H1 (cell line): ENCODE measurements around the gene AMN. TPM values are rescaled to one million over a fixed set of nuclear protein-coding genes. Genes with fewer than 3 reads are reported as not detected.

Experiments
- CTCF ChIA-PET: fragments of 300-600 bp; sonication (Branson Sonifier 250); formaldehyde crosslinking; loops from one replicate; lab custom pipeline; 2021; ENCODE audit not compliant: partially characterized antibody; lab: Charles Lee
- POLR2A ChIA-PET: fragments of 300-600 bp; sonication (Branson Sonifier 250); formaldehyde crosslinking; loops from one replicate; lab custom pipeline; 2021; ENCODE audit warnings: inconsistent platforms; ENCODE audit not compliant: partially characterized antibody; lab: Charles Lee
- DNase-seq, 2 experiments: peaks; one replicate each; pipeline versions ENCODE4 v3.0.0 to v3.0.0-alpha.2; 2010 to 2022; ENCODE audit warnings: low spot score in 2 of 2, low read depth in 1 of 2, mixed read lengths in 1 of 2
- FAIRE-seq: peaks from 2 replicates; lab custom pipeline; 2011; peaks lifted over from hg19 to GRCh38; lab: Jason Lieb, UNC
- H2AFZ ChIP-seq: 2 replicates; pipeline ENCODE4 v1.8.1; 2012; ENCODE audit warnings: low read length, inconsistent platforms
- H2AK5ac ChIP-seq: 2 replicates; pipeline ENCODE4 v1.6.1; 2013; ENCODE audit warnings: low read depth, low read length
- H2BK120ac ChIP-seq: replicated peaks from 2 replicates; pipeline ENCODE3; 2013; ENCODE audit warnings: low read depth, low read length, inconsistent platforms
- H2BK12ac ChIP-seq: 2 replicates; pipeline ENCODE4 v1.6.1; 2013; ENCODE audit warnings: low read depth, low read length
- H2BK15ac ChIP-seq: 2 replicates; pipeline ENCODE4 v1.6.1; 2013; ENCODE audit warnings: low read length
- H2BK20ac ChIP-seq: 2 replicates; pipeline ENCODE4 v1.6.1; 2013; ENCODE audit warnings: low read length
- H2BK5ac ChIP-seq: 2 replicates; pipeline ENCODE4 v1.6.1; 2013; ENCODE audit warnings: low read depth, low read length
- H3K14ac ChIP-seq: 2 replicates; pipeline ENCODE4 v1.6.1; 2013; ENCODE audit warnings: inconsistent platforms; ENCODE audit not compliant: insufficient read length
- H3K18ac ChIP-seq: 2 replicates; pipeline ENCODE4 v1.6.1; 2013; ENCODE audit warnings: low read length; ENCODE audit errors: extremely low read depth
- H3K23ac ChIP-seq: 2 replicates; pipeline ENCODE4 v1.6.1; 2013; ENCODE audit warnings: inconsistent platforms; ENCODE audit not compliant: insufficient read length
- H3K23me2 ChIP-seq: 2 replicates; pipeline ENCODE4 v1.6.1; 2013; ENCODE audit warnings: low read depth, low read length
- H3K27ac ChIP-seq: 2 replicates; pipeline ENCODE4 v1.6.1; 2011; ENCODE audit warnings: low read depth, low read length, inconsistent platforms
- H3K27me3 ChIP-seq, 4 experiments: replicated peaks in 1 of 4; 1 replicate in 1 of 4; 2 replicates in 3 of 4; pipeline versions ENCODE4 v1.6.1 to v1.8.1; 2011 to 2013; ENCODE audit warnings: low read length in 3 of 4, mild to moderate bottlenecking in 3 of 4, inconsistent platforms in 2 of 4, mixed read lengths in 2 of 4, moderate library complexity in 1 of 4; ENCODE audit not compliant: control insufficient read depth in 3 of 4, insufficient read depth in 3 of 4; ENCODE audit errors: extremely low read depth in 1 of 4
- H3K36me3 ChIP-seq, 4 experiments: 2 replicates each; pipeline versions ENCODE4 v1.6.1 to v1.8.1; 2011 to 2013; ENCODE audit warnings: mild to moderate bottlenecking in 4 of 4, low read length in 3 of 4, moderate library complexity in 2 of 4, control low read depth in 1 of 4, inconsistent platforms in 1 of 4; ENCODE audit not compliant: insufficient read depth in 4 of 4, control insufficient read depth in 2 of 4
- H3K4ac ChIP-seq: replicated peaks from 2 replicates; pipeline ENCODE3; 2013; ENCODE audit warnings: low read length, low read depth, mixed read lengths, inconsistent platforms; ENCODE audit not compliant: insufficient read length
- H3K4me1 ChIP-seq, 4 experiments: replicated peaks in 1 of 4; 1 replicate in 1 of 4; 2 replicates in 3 of 4; pipeline versions ENCODE4 v1.6.1 to v1.8.1; 2011 to 2013; ENCODE audit warnings: low read length in 3 of 4, inconsistent platforms in 2 of 4, mixed read lengths in 1 of 4; ENCODE audit not compliant: insufficient read depth in 4 of 4, control insufficient read depth in 3 of 4
- H3K4me2 ChIP-seq, 2 experiments: 2 replicates each; pipeline versions ENCODE4 v1.6.1 to v1.8.1; 2011 to 2013; ENCODE audit warnings: low read depth in 2 of 2, low read length in 2 of 2, control low read depth in 1 of 2, inconsistent platforms in 1 of 2, mild to moderate bottlenecking in 1 of 2; ENCODE audit not compliant: insufficient read depth in 1 of 2
- H3K4me3 ChIP-seq, 4 experiments: fragments of 200-600, 300-600 bp in 1 of 4; sonication (generic), shearing (Covaris generic), sonication (Bioruptor Twin) in 1 of 4; 2 replicates each; pipeline versions ENCODE4 v1.5.1 to v1.8.1; 2011 to 2016; ENCODE audit warnings: low read length in 4 of 4, low read depth in 3 of 4, control low read depth in 2 of 4, inconsistent platforms in 2 of 4, mild to moderate bottlenecking in 2 of 4, mixed read lengths in 1 of 4, moderate library complexity in 1 of 4; ENCODE audit not compliant: insufficient read depth in 2 of 4; ENCODE audit errors: extremely low read depth in 1 of 4
- H3K56ac ChIP-seq: replicated peaks from 2 replicates; pipeline ENCODE3; 2013; ENCODE audit warnings: low read depth, mild to moderate bottlenecking, mixed read lengths, low read length, inconsistent platforms; ENCODE audit not compliant: insufficient read length
- H3K79me1 ChIP-seq: 2 replicates; pipeline ENCODE4 v1.6.1; 2013; ENCODE audit warnings: low read depth, low read length, control low read depth
- H3K79me2 ChIP-seq, 2 experiments: 2 replicates each; pipeline versions ENCODE4 v1.6.1 to v1.8.1; 2012 to 2013; ENCODE audit warnings: low read length in 2 of 2, mild to moderate bottlenecking in 2 of 2, inconsistent platforms in 1 of 2; ENCODE audit not compliant: insufficient read depth in 2 of 2, control insufficient read depth in 1 of 2
- H3K9ac ChIP-seq, 4 experiments: replicated peaks in 1 of 4; 1 replicate in 1 of 4; 2 replicates in 3 of 4; pipeline versions ENCODE4 v1.6.1 to v1.8.1; 2011 to 2013; ENCODE audit warnings: low read depth in 3 of 4, low read length in 3 of 4, control low read depth in 2 of 4, mild to moderate bottlenecking in 2 of 4, moderate library complexity in 2 of 4, inconsistent platforms in 1 of 4; ENCODE audit errors: extremely low read depth in 1 of 4
- H3K9me3 ChIP-seq, 2 experiments: 2 replicates each; pipeline versions ENCODE4 v1.6.1 to v1.8.1; 2012 to 2013; ENCODE audit warnings: mild to moderate bottlenecking in 2 of 2, moderate library complexity in 2 of 2, control low read depth in 1 of 2, inconsistent platforms in 1 of 2, low read depth in 1 of 2, low read length in 1 of 2, mixed read lengths in 1 of 2; ENCODE audit not compliant: insufficient read depth in 2 of 2
- H4K20me1 ChIP-seq, 2 experiments: replicated peaks in 1 of 2; 2 replicates each; pipeline versions ENCODE3 to v1.8.1; 2011 to 2013; ENCODE audit warnings: inconsistent platforms in 2 of 2, low read length in 2 of 2, mild to moderate bottlenecking in 1 of 2; ENCODE audit not compliant: insufficient read depth in 2 of 2, control insufficient read depth in 1 of 2
- H4K5ac ChIP-seq: 2 replicates; pipeline ENCODE4 v1.6.1; 2013; ENCODE audit warnings: low read length, low read depth, mixed read lengths, inconsistent platforms; ENCODE audit not compliant: insufficient read length
- H4K8ac ChIP-seq: 2 replicates; pipeline ENCODE4 v1.8.0; 2013; ENCODE audit warnings: mild to moderate bottlenecking, moderate library complexity, low read length, inconsistent platforms; ENCODE audit not compliant: insufficient read depth; ENCODE audit errors: extremely low read depth
- H4K91ac ChIP-seq: replicated peaks from 2 replicates; pipeline ENCODE3; 2013; ENCODE audit warnings: low read length, mixed read lengths, inconsistent platforms; ENCODE audit not compliant: insufficient read length
- CEBPB ChIP-seq: IDR thresholded peaks from 2 replicates; pipeline ENCODE4 v1.6.1; 2012; ENCODE audit warnings: low read depth, low read length
- CHD1 ChIP-seq: IDR thresholded peaks from 2 replicates; pipeline ENCODE4 v1.6.1; 2012; ENCODE audit warnings: low read depth, low read length, improper control_type of control experiment
- EP300 ChIP-seq, 2 experiments: IDR thresholded peaks; 1 replicate in 1 of 2; 2 replicates in 1 of 2; pipeline ENCODE4 v1.6.1; 2011 to 2012; ENCODE audit warnings: low read depth in 2 of 2, low read length in 2 of 2, mild to moderate bottlenecking in 2 of 2, borderline replicate concordance in 1 of 2, inconsistent platforms in 1 of 2, moderate library complexity in 1 of 2
- GTF2F1 ChIP-seq: IDR thresholded peaks from 2 replicates; pipeline ENCODE4 v1.6.1; 2012; ENCODE audit warnings: low read depth, low read length, improper control_type of control experiment, borderline replicate concordance
- HDAC2 ChIP-seq, 2 experiments: fragments of 300-600 bp in 1 of 2; sonication (generic) in 1 of 2; IDR thresholded peaks; 2 replicates each; pipeline ENCODE4 v1.6.1; 2011 to 2012; ENCODE audit warnings: low read depth in 2 of 2, low read length in 2 of 2, mild to moderate bottlenecking in 2 of 2, moderate library complexity in 2 of 2, borderline replicate concordance in 1 of 2, inconsistent platforms in 1 of 2
- JUN ChIP-seq: IDR thresholded peaks from 2 replicates; pipeline ENCODE4 v1.6.1; 2011; ENCODE audit warnings: low read depth, mild to moderate bottlenecking, improper control_type of control experiment, low read length
- MAFK ChIP-seq: IDR thresholded peaks from 2 replicates; pipeline ENCODE4 v1.6.1; 2012; ENCODE audit warnings: low read depth, mild to moderate bottlenecking, improper control_type of control experiment, low read length
- RFX5 ChIP-seq: IDR thresholded peaks from 2 replicates; pipeline ENCODE4 v1.6.1; 2011; ENCODE audit warnings: low read depth, low read length, improper control_type of control experiment, borderline replicate concordance
- SP2 ChIP-seq: IDR thresholded peaks from 2 replicates; pipeline ENCODE4 v1.6.1; 2012; ENCODE audit warnings: mild to moderate bottlenecking, low read length, inconsistent platforms
- TAF7 ChIP-seq: optimal IDR thresholded peaks from 2 replicates; pipeline ENCODE3; 2011; ENCODE audit warnings: low read depth, mild to moderate bottlenecking, inconsistent platforms, low read length, moderate library complexity, borderline replicate concordance
- TEAD4 ChIP-seq: IDR thresholded peaks from 2 replicates; pipeline ENCODE4 v1.6.1; 2012; ENCODE audit warnings: low read depth, low read length, inconsistent platforms, mixed read lengths
- WGBS, 2 experiments: shearing (Covaris generic) in 1 of 2; methylation state at CpG; one replicate each; pipeline versions ENCODE4 v1.1.6 to v1.1.7; 2013 to 2015; ENCODE audit warnings: low lambda C conversion rate in 2 of 2, mixed read lengths in 2 of 2, inconsistent platforms in 1 of 2, low coverage in 1 of 2, missing lambda C conversion rate in 1 of 2; ENCODE audit not compliant: insufficient replicate concordance in 2 of 2, insufficient coverage in 1 of 2, insufficient read length in 1 of 2; ENCODE audit errors: extremely low coverage in 1 of 2, missing lambda C conversion rate in 1 of 2; 5-methylcytosine and 5-hydroxymethylcytosine counted together
- polyA plus RNA-seq, 7 experiments: library from polyadenylated mRNA; depleted of rRNA in 3 of 7; stranded (reverse) in 5 of 7; unstranded in 2 of 7; fragments of >200 nt in 5 of 7; fragments of 200-250 nt in 2 of 7; gene quantifications; 1 replicate in 5 of 7; 2 replicates in 1 of 7; 4 replicates in 1 of 7; pipeline versions ENCODE4 v1.2.1 to v1.2.3, GENCODE V29; 2011 to 2013; ENCODE audit warnings: missing spikeins in 2 of 7, mixed read lengths in 2 of 7
- total RNA-seq: library from RNA; stranded (reverse); fragmentation: NEBNext Ultra II Directional; extraction: Animal tissue kit (Norgen Biotek cat#: 25700); gene quantifications from 2 replicates; pipeline ENCODE4 v1.2.1, GENCODE V29; 2021
- TF ChIP-seq, protein P1 (sequence below), 3 experiments: IDR thresholded peaks; 1 replicate in 2 of 3; 2 replicates in 1 of 3; pipeline versions ENCODE4 v1.5.1 to v1.6.1; 2011; ENCODE audit warnings: low read length in 3 of 3, mild to moderate bottlenecking in 3 of 3, inconsistent platforms in 2 of 3, low read depth in 1 of 3, moderate library complexity in 1 of 3; ENCODE audit not compliant: insufficient read depth in 1 of 3; ENCODE audit errors: control extremely low read depth in 1 of 3

The AMN gene
- total and polyA plus RNA-seq, 2 of the 8 experiments (the other 6 are each of a cell fraction or from before 2014, with no cell fraction given), result 0.77 to 1.5 TPM

DNA sequence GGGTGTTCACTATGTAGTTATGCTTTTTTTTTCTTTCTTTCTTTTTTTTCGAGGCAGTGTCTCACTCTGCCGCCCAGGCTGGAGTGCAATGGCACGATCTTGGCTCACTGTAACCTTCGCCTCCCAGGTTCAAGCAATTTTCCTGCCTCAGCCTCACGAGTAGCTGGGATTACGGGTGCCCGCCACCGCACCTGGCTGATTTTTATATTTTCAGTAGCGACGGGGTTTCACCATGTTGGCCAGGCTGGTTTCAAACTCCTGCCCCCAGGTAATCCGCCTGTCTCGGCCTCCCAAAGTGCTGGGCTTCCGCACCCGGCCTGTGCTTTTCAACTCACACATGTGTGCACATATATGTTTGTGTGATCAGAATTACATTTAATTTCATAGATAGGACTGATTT is 38.9 kb upstream of the AMN start:
- no peak overlapping the region for H2AK5ac ChIP-seq
- CTCF ChIA-PET, result no interaction called here
- no peak overlapping the region for H2BK5ac ChIP-seq
- 94% methylated on average over 12 of the region's 14 CpGs; no CpG with 5 or more reads in 1 of the 2 experiments for WGBS, 2 experiments
- H2BK12ac ChIP-seq, result no peak overlapping the region
- no peak overlapping the region for H4K5ac ChIP-seq
- FAIRE-seq, result no peak
- H3K79me1 ChIP-seq, result no peaks in the 10 kb centered on the region
- H3K4ac ChIP-seq, result no peak overlapping the region
- H3K4me1 ChIP-seq, result peaks cover 0 to 2% (median 0%) of the 10 kb centered on the region in 4 experiments; a peak in 1 of 7 replicates
- no peak overlapping the region for H3K9ac ChIP-seq
- H3K23ac ChIP-seq, result no peak overlapping the region
- no peak overlapping the region for H3K4me3 ChIP-seq
- no peak overlapping the region for H2BK120ac ChIP-seq
- H3K56ac ChIP-seq, result no peak overlapping the region
- no peak overlapping the region for H4K8ac ChIP-seq
- H4K91ac ChIP-seq, result no peak overlapping the region
- H2BK15ac ChIP-seq, result no peak overlapping the region
- no peaks in the 10 kb centered on the region for H3K23me2 ChIP-seq
- H3K36me3 ChIP-seq, result no peaks in the 10 kb centered on the region
- DNase-seq, result no peak
- H3K18ac ChIP-seq, result no peak overlapping the region
- H3K27ac ChIP-seq, result no peak overlapping the region
- peaks cover 0 to 1% of the 10 kb centered on the region in 2 experiments for H4K20me1 ChIP-seq
- no peak overlapping the region for H3K4me2 ChIP-seq
- no peak overlapping the region for H2BK20ac ChIP-seq
- H3K14ac ChIP-seq, result no peak overlapping the region
- no peaks in the 10 kb centered on the region for H3K79me2 ChIP-seq
- POLR2A ChIA-PET, result no interaction called here
- no peaks in the 10 kb centered on the region for H3K9me3 ChIP-seq
- no peak overlapping the region for H2AFZ ChIP-seq
- no peaks in the 10 kb centered on the region for H3K27me3 ChIP-seq
- TF ChIP-seq TEAD4 (no peak), SP2 (no peak), HDAC2 (IDR thresholded peaks at IDR 0.05; ENCODE audit: borderline replicate concordance in 1 of 2, low read depth in 2 of 2, low read length in 2 of 2) (no peak), CEBPB (no peak), GTF2F1 (no peak), TAF7 (no peak), MAFK (no peak), CHD1 (no peak), EP300 (IDR thresholded peaks at IDR 0.05; ENCODE audit: borderline replicate concordance in 1 of 2, low read depth in 2 of 2, low read length in 2 of 2) (no peak), RFX5 (no peak), JUN (no peak)
- TF ChIP-seq, protein P1, sequence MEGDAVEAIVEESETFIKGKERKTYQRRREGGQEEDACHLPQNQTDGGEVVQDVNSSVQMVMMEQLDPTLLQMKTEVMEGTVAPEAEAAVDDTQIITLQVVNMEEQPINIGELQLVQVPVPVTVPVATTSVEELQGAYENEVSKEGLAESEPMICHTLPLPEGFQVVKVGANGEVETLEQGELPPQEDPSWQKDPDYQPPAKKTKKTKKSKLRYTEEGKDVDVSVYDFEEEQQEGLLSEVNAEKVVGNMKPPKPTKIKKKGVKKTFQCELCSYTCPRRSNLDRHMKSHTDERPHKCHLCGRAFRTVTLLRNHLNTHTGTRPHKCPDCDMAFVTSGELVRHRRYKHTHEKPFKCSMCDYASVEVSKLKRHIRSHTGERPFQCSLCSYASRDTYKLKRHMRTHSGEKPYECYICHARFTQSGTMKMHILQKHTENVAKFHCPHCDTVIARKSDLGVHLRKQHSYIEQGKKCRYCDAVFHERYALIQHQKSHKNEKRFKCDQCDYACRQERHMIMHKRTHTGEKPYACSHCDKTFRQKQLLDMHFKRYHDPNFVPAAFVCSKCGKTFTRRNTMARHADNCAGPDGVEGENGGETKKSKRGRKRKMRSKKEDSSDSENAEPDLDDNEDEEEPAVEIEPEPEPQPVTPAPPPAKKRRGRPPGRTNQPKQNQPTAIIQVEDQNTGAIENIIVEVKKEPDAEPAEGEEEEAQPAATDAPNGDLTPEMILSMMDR (IDR thresholded peaks at IDR 0.05; ENCODE audit: control extremely low read depth in 1 of 3, insufficient read depth in 1 of 3, low read depth in 1 of 3, low read length in 3 of 3), result no peak
